Measurements from ENCODE around the gene SMCP. TPM values are rescaled to one million over a fixed set of nuclear protein-coding genes. Genes with fewer than 3 reads are reported as not detected.

The SMCP gene
- total RNA-seq, 1 experiment from 2014 or later: not detected

DNA sequence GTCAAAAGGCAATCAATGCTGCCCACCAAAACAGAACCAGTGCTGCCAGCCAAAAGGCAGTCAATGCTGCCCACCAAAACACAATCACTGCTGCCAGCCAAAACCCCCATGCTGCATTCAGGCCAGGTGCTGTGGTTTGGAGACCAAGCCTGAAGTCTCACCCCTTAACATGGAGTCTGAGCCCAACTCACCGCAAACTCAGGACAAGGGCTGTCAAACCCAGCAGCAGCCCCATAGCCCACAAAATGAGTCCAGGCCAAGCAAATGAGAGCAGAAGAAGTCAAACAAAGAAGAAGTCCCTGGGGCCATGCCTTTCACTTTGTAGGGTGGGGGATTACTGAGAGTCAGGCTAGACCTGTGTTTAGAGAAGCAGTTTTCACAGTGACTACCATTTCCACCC, 6.4 kb downstream of the SMCP start:
- peaks cover 12% of the 10 kb centered on the region for H3K27me3 ChIP-seq (replicated peaks; ENCODE audit: insufficient read depth, low read depth, low read length, poor library complexity)
- no TSS peak for BruUV-seq (replicated peaks)
- no peaks in the 10 kb centered on the region for H3K36me3 ChIP-seq (ENCODE audit: insufficient read depth, low read length, poor library complexity, severe bottlenecking)
- intact Hi-C loops (cut with micrococcal nuclease; ENCODE audit: unreplicated experiment): no loop called here
- CTCF ChIA-PET: no interaction called here
- H3K4me3 ChIP-seq (ENCODE audit: low read depth, low read length, poor library complexity, severe bottlenecking): no peak overlapping the region
- H3K4me1 ChIP-seq (ENCODE audit: insufficient read depth, low read length, poor library complexity, severe bottlenecking): no peaks in the 10 kb centered on the region
- H3K27ac ChIP-seq (ENCODE audit: low read depth, low read length, poor library complexity, severe bottlenecking): no peak overlapping the region
- TF ChIP-seq, protein P1, sequence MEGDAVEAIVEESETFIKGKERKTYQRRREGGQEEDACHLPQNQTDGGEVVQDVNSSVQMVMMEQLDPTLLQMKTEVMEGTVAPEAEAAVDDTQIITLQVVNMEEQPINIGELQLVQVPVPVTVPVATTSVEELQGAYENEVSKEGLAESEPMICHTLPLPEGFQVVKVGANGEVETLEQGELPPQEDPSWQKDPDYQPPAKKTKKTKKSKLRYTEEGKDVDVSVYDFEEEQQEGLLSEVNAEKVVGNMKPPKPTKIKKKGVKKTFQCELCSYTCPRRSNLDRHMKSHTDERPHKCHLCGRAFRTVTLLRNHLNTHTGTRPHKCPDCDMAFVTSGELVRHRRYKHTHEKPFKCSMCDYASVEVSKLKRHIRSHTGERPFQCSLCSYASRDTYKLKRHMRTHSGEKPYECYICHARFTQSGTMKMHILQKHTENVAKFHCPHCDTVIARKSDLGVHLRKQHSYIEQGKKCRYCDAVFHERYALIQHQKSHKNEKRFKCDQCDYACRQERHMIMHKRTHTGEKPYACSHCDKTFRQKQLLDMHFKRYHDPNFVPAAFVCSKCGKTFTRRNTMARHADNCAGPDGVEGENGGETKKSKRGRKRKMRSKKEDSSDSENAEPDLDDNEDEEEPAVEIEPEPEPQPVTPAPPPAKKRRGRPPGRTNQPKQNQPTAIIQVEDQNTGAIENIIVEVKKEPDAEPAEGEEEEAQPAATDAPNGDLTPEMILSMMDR (conservative IDR thresholded peaks at IDR 0.05; ENCODE audit: low read depth, low read length): no peak
- no peak for TF ChIP-seq EZH2 (IDR thresholded peaks at IDR 0.05; ENCODE audit: borderline replicate concordance, low read depth, low read length, poor library complexity, severe bottlenecking)
- no peak for DNase-seq (ENCODE audit: low spot score)
- no peaks in the 10 kb centered on the region for H3K9me3 ChIP-seq (ENCODE audit: low read depth, low read length, poor library complexity, severe bottlenecking)
- POLR2A ChIA-PET (ENCODE audit: low non-redundant PET): no interaction called here

DNA sequence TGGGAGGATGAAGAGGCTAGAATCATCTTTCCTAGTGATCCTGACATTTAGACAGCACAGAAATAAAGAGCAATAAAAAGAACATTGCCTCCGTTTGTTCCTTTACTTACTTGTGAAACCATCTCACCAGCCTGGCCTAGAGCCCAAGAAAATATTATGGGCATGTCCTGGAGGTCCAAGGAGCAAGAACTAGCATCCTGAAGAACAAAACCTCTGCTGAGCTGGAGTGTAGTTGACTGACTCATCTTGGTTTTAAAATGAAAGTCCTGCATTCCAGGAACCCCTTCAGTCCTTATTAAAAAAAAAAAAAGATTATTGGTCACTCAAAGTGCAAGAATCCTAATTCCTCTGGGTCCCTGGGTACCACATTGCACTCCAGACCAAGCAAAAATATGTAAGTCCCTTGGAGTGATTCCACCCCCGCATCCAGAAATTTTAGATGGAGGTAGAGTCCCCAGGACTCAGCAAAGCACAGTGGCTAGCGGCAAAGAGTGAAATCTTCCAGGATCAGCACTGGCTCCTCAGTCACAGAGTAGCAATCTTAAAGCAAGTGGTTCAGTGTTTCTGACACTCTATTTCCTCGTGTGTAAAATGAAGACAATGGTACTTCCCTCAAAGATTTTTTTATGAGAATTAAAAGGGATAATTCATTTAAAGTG, 7.0 kb downstream of the SMCP start:
- POLR2A ChIA-PET (ENCODE audit: low non-redundant PET): no interaction called here
- no TSS peak for BruUV-seq (replicated peaks)
- no peaks in the 10 kb centered on the region for H3K4me1 ChIP-seq (ENCODE audit: insufficient read depth, low read length, poor library complexity, severe bottlenecking)
- TF ChIP-seq EZH2 (IDR thresholded peaks at IDR 0.05; ENCODE audit: borderline replicate concordance, low read depth, low read length, poor library complexity, severe bottlenecking): no peak
- TF ChIP-seq, protein P1 (conservative IDR thresholded peaks at IDR 0.05; ENCODE audit: low read depth, low read length): no peak
- no peak overlapping the region for H3K27ac ChIP-seq (ENCODE audit: low read depth, low read length, poor library complexity, severe bottlenecking)
- DNase-seq (ENCODE audit: low spot score): no peak
- H3K4me3 ChIP-seq (ENCODE audit: low read depth, low read length, poor library complexity, severe bottlenecking): no peak overlapping the region
- H3K9me3 ChIP-seq (ENCODE audit: low read depth, low read length, poor library complexity, severe bottlenecking): no peaks in the 10 kb centered on the region
- H3K36me3 ChIP-seq (ENCODE audit: insufficient read depth, low read length, poor library complexity, severe bottlenecking): no peaks in the 10 kb centered on the region
- CTCF ChIA-PET: no interaction called here
- intact Hi-C loops (cut with micrococcal nuclease; ENCODE audit: unreplicated experiment): no loop called here
- H3K27me3 ChIP-seq (replicated peaks; ENCODE audit: insufficient read depth, low read depth, low read length, poor library complexity): peaks cover 12% of the 10 kb centered on the region

DNA sequence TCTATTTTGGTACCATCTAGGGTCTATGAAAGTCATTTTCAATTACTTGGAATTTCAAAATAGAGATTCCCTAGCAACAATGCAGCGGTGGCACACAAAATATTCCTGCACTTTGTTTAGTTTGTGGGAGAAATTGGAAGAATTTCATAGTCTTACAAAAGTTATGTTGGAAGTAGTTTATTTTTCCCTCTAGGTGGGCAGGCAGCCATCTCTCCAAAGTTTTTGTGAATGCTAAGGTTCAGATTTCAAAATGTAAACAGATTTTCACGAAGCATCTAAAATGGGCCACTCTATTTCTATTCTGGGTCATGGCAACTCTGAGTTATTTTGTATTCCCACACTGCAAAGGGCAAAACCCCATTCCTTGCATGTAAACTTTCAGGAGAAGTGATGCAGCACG, 8.0 kb downstream of the SMCP start:
- H3K9me3 ChIP-seq (ENCODE audit: low read depth, low read length, poor library complexity, severe bottlenecking): no peaks in the 10 kb centered on the region
- peaks cover 12% of the 10 kb centered on the region for H3K27me3 ChIP-seq (replicated peaks; ENCODE audit: insufficient read depth, low read depth, low read length, poor library complexity)
- TF ChIP-seq, protein P1 (conservative IDR thresholded peaks at IDR 0.05; ENCODE audit: low read depth, low read length): no peak
- H3K4me1 ChIP-seq (ENCODE audit: insufficient read depth, low read length, poor library complexity, severe bottlenecking): no peaks in the 10 kb centered on the region
- intact Hi-C loops (cut with micrococcal nuclease; ENCODE audit: unreplicated experiment): no loop called here
- no peak overlapping the region for H3K4me3 ChIP-seq (ENCODE audit: low read depth, low read length, poor library complexity, severe bottlenecking)
- no peak overlapping the region for H3K27ac ChIP-seq (ENCODE audit: low read depth, low read length, poor library complexity, severe bottlenecking)
- ChIA-PET POLR2A (ENCODE audit: low non-redundant PET) (no interaction called here), CTCF (no interaction called here)
- no TSS peak for BruUV-seq (replicated peaks)
- H3K36me3 ChIP-seq (ENCODE audit: insufficient read depth, low read length, poor library complexity, severe bottlenecking): no peaks in the 10 kb centered on the region
- DNase-seq (ENCODE audit: low spot score): no peak
